ENCODE results near the gene LTBP2.

The LTBP2 gene

DNA sequence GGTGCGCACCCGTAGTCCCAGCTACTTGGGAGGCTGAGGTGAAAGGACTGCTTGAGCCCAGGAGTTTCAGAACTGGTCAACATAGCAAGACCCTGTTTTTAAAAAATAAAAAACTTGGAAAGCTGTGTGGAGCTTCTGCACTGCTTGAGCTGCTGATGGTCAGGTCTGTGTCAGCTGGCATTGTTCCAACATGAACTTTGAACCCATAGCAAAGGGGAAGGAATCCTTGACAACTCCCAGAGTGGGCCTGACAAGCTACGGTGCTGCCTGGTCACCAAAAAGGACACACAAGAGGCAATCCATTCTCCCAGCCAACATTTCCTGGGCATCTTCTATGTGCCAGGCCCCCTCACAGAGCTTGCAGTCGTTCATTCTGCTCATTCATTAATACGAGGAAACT, 16.4 kb upstream of the LTBP2 start:
- H3K9me3 ChIP-seq (ENCODE audit: control insufficient read depth, insufficient read depth, low read depth, low read length) = no peaks in the 10 kb centered on the region
- no peaks in the 10 kb centered on the region for H3K36me3 ChIP-seq (ENCODE audit: control insufficient read depth in 2 of 2, insufficient read depth in 1 of 2, low read length in 2 of 2)
- ChIA-PET POLR2A (interaction anchor here (0.5 kb wide), 1 partner anchor 34 kb away, joined by 3 read pairs; no protein-coding TSS in a partner anchor), CTCF (interaction anchor here (0.6 kb wide), 1 partner anchor 8 kb away, joined by 3 read pairs; no protein-coding TSS in a partner anchor)
- H3K4me3 ChIP-seq (ENCODE audit: low read depth, low read length) = no peak overlapping the region
- H3K27ac ChIP-seq (ENCODE audit: extremely low read depth, low read depth, low read length) = no peak overlapping the region
- TF ChIP-seq, protein P1, sequence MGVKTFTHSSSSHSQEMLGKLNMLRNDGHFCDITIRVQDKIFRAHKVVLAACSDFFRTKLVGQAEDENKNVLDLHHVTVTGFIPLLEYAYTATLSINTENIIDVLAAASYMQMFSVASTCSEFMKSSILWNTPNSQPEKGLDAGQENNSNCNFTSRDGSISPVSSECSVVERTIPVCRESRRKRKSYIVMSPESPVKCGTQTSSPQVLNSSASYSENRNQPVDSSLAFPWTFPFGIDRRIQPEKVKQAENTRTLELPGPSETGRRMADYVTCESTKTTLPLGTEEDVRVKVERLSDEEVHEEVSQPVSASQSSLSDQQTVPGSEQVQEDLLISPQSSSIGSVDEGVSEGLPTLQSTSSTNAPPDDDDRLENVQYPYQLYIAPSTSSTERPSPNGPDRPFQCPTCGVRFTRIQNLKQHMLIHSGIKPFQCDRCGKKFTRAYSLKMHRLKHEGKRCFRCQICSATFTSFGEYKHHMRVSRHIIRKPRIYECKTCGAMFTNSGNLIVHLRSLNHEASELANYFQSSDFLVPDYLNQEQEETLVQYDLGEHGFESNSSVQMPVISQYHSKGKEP (tag by site-specific recombination; IDR thresholded peaks at IDR 0.05) = no peak
- TF ChIP-seq ZNF48 (tag by site-specific recombination; IDR thresholded peaks at IDR 0.05) (no peak), PRDM1 (tag by site-specific recombination; IDR thresholded peaks at IDR 0.05) (no peak), ZNF768 (tag by site-specific recombination; IDR thresholded peaks at IDR 0.05) (no peak), ZNF155 (tag by site-specific recombination; IDR thresholded peaks at IDR 0.05) (no peak), ZNF521 (tag by site-specific recombination; IDR thresholded peaks at IDR 0.05) (no peak), WT1 (tag by site-specific recombination; IDR thresholded peaks at IDR 0.05) (no peak), ZIC2 (tag by site-specific recombination; IDR thresholded peaks at IDR 0.05) (no peak), HOXD13 (CRISPR knock-in tag; IDR thresholded peaks at IDR 0.05; ENCODE audit: borderline replicate concordance) (no peak), ZNF121 (tag by site-specific recombination; IDR thresholded peaks at IDR 0.05) (no peak)
- TF ChIP-seq, protein P2, sequence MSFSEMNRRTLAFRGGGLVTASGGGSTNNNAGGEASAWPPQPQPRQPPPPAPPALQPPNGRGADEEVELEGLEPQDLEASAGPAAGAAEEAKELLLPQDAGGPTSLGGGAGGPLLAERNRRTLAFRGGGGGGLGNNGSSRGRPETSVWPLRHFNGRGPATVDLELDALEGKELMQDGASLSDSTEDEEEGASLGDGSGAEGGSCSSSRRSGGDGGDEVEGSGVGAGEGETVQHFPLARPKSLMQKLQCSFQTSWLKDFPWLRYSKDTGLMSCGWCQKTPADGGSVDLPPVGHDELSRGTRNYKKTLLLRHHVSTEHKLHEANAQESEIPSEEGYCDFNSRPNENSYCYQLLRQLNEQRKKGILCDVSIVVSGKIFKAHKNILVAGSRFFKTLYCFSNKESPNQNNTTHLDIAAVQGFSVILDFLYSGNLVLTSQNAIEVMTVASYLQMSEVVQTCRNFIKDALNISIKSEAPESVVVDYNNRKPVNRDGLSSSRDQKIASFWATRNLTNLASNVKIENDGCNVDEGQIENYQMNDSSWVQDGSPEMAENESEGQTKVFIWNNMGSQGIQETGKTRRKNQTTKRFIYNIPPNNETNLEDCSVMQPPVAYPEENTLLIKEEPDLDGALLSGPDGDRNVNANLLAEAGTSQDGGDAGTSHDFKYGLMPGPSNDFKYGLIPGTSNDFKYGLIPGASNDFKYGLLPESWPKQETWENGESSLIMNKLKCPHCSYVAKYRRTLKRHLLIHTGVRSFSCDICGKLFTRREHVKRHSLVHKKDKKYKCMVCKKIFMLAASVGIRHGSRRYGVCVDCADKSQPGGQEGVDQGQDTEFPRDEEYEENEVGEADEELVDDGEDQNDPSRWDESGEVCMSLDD (tag by site-specific recombination; IDR thresholded peaks at IDR 0.05) = no peak
- TF ChIP-seq, protein P3, sequence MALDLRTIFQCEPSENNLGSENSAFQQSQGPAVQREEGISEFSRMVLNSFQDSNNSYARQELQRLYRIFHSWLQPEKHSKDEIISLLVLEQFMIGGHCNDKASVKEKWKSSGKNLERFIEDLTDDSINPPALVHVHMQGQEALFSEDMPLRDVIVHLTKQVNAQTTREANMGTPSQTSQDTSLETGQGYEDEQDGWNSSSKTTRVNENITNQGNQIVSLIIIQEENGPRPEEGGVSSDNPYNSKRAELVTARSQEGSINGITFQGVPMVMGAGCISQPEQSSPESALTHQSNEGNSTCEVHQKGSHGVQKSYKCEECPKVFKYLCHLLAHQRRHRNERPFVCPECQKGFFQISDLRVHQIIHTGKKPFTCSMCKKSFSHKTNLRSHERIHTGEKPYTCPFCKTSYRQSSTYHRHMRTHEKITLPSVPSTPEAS (tag by site-specific recombination; IDR thresholded peaks at IDR 0.05) = no peak
- H3K4me1 ChIP-seq (ENCODE audit: control insufficient read depth, insufficient read depth, low read length) = no peaks in the 10 kb centered on the region

DNA sequence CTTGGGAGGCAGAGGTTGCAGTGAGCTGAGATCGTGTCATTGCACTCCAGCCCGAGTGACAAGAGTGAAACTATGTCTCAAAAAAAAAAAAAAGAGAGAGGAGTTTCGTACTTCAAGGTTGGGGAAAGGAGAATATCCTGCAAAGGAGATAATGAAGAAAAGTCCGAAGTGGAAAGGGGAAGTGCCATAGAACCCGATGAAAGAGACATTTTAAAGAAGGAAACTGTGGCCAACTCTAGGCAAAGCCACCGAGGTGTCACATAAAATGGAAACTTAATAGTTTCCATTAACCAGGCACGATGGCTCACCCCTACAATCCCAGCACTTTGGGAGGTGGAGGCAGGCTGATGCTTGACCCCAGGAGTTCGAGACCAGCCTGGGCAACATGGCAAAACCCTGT, 15.0 kb upstream of the LTBP2 start:
- POLR2A ChIA-PET = interaction anchor here (0.7 kb wide), 1 partner anchor 136 kb away, joined by 3 read pairs; the partner anchor contains the start of gene YLPM1
- no peak overlapping the region for H3K4me3 ChIP-seq (ENCODE audit: low read depth, low read length)
- H3K27ac ChIP-seq (ENCODE audit: extremely low read depth, low read depth, low read length) = no peak overlapping the region
- no peaks in the 10 kb centered on the region for H3K4me1 ChIP-seq (ENCODE audit: control insufficient read depth, insufficient read depth, low read length)
- TF ChIP-seq ZNF548 (tag by site-specific recombination; IDR thresholded peaks at IDR 0.05) (no peak), KLF9 (tag by site-specific recombination; IDR thresholded peaks at IDR 0.05; ENCODE audit: low read depth) (no peak), SALL2 (tag by site-specific recombination; IDR thresholded peaks at IDR 0.05; ENCODE audit: borderline replicate concordance) (no peak), ZNF114 (tag by site-specific recombination; IDR thresholded peaks at IDR 0.05) (no peak), ZNF670 (tag by site-specific recombination; IDR thresholded peaks at IDR 0.05; ENCODE audit: low read depth) (no peak)
- TF ChIP-seq, protein P4, sequence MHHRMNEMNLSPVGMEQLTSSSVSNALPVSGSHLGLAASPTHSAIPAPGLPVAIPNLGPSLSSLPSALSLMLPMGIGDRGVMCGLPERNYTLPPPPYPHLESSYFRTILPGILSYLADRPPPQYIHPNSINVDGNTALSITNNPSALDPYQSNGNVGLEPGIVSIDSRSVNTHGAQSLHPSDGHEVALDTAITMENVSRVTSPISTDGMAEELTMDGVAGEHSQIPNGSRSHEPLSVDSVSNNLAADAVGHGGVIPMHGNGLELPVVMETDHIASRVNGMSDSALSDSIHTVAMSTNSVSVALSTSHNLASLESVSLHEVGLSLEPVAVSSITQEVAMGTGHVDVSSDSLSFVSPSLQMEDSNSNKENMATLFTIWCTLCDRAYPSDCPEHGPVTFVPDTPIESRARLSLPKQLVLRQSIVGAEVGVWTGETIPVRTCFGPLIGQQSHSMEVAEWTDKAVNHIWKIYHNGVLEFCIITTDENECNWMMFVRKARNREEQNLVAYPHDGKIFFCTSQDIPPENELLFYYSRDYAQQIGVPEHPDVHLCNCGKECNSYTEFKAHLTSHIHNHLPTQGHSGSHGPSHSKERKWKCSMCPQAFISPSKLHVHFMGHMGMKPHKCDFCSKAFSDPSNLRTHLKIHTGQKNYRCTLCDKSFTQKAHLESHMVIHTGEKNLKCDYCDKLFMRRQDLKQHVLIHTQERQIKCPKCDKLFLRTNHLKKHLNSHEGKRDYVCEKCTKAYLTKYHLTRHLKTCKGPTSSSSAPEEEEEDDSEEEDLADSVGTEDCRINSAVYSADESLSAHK (tag by site-specific recombination; IDR thresholded peaks at IDR 0.05) = no peak
- TF ChIP-seq, protein P5, sequence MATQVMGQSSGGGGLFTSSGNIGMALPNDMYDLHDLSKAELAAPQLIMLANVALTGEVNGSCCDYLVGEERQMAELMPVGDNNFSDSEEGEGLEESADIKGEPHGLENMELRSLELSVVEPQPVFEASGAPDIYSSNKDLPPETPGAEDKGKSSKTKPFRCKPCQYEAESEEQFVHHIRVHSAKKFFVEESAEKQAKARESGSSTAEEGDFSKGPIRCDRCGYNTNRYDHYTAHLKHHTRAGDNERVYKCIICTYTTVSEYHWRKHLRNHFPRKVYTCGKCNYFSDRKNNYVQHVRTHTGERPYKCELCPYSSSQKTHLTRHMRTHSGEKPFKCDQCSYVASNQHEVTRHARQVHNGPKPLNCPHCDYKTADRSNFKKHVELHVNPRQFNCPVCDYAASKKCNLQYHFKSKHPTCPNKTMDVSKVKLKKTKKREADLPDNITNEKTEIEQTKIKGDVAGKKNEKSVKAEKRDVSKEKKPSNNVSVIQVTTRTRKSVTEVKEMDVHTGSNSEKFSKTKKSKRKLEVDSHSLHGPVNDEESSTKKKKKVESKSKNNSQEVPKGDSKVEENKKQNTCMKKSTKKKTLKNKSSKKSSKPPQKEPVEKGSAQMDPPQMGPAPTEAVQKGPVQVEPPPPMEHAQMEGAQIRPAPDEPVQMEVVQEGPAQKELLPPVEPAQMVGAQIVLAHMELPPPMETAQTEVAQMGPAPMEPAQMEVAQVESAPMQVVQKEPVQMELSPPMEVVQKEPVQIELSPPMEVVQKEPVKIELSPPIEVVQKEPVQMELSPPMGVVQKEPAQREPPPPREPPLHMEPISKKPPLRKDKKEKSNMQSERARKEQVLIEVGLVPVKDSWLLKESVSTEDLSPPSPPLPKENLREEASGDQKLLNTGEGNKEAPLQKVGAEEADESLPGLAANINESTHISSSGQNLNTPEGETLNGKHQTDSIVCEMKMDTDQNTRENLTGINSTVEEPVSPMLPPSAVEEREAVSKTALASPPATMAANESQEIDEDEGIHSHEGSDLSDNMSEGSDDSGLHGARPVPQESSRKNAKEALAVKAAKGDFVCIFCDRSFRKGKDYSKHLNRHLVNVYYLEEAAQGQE (tag by site-specific recombination; IDR thresholded peaks at IDR 0.05) = no peak
- no peaks in the 10 kb centered on the region for H3K36me3 ChIP-seq (ENCODE audit: control insufficient read depth in 2 of 2, insufficient read depth in 1 of 2, low read length in 2 of 2)
- no peaks in the 10 kb centered on the region for H3K9me3 ChIP-seq (ENCODE audit: control insufficient read depth, insufficient read depth, low read depth, low read length)
- CTCF ChIA-PET = interaction anchor here (1.7 kb wide), 1 partner anchor 15 kb away, joined by 10 read pairs; the partner anchor contains the start of gene LTBP2
